Loucy (cell line): ENCODE data around the gene CD79A.
"Not testable (repeated sequence)": the region's sequence is repeated elsewhere in the genome, so short reads cannot be mapped to it uniquely, and the experiment has no call there.

Experiments
- H2AFZ ChIP-seq: fragments of 200-600 bp; sonication (generic); 2 replicates; pipeline ENCODE4 v1.6.0; 2016; ENCODE audit warnings: antibody characterized with exemption, mild to moderate bottlenecking, low read length, moderate library complexity
- H3F3A ChIP-seq: fragments of 200-600 bp; 2 replicates; pipeline ENCODE4 v1.6.0; 2016; ENCODE audit warnings: antibody characterized with exemption, low read depth, mild to moderate bottlenecking
- H3K27me3 ChIP-seq: fragments of 200-600 bp; sonication (generic); 2 replicates; pipeline ENCODE4 v1.6.1; 2014; ENCODE audit warnings: low read length, mild to moderate bottlenecking; ENCODE audit not compliant: insufficient read depth, poor library complexity, severe bottlenecking
- H3K36me3 ChIP-seq: fragments of 200-600 bp; sonication (generic); 2 replicates; pipeline ENCODE4 v1.6.1; 2016; ENCODE audit warnings: low read length; ENCODE audit not compliant: insufficient read depth
- H3K4me1 ChIP-seq: fragments of 200-600 bp; sonication (generic); 2 replicates; pipeline ENCODE4 v1.5.1; 2014; ENCODE audit warnings: low read length, mild to moderate bottlenecking; ENCODE audit not compliant: insufficient read depth, poor library complexity, severe bottlenecking
- H3K4me2 ChIP-seq: fragments of 200-600 bp; sonication (generic); 2 replicates; pipeline ENCODE4 v1.6.0; 2014; ENCODE audit warnings: antibody characterized with exemption, low read length, low read depth, mild to moderate bottlenecking; ENCODE audit not compliant: poor library complexity, severe bottlenecking
- H3K4me3 ChIP-seq: fragments of 200-600 bp; sonication (generic); 2 replicates; pipeline ENCODE4 v1.5.1; 2014; ENCODE audit warnings: low read length, mild to moderate bottlenecking, mixed read lengths; ENCODE audit not compliant: poor library complexity, severe bottlenecking
- H3K79me2 ChIP-seq: fragments of 200-600 bp; sonication (generic); 2 replicates; pipeline ENCODE4 v1.6.1; 2014; ENCODE audit warnings: low read length; ENCODE audit not compliant: insufficient read depth
- H3K9ac ChIP-seq: fragments of 200-600 bp; sonication (generic); 2 replicates; pipeline ENCODE4 v1.6.0; 2014; ENCODE audit warnings: mild to moderate bottlenecking, low read depth, low read length, moderate library complexity; ENCODE audit not compliant: poor library complexity, severe bottlenecking
- H3K9me2 ChIP-seq: fragments of 200-600 bp; sonication (generic); replicated peaks from 2 replicates; pipeline ENCODE4 v1.6.1; 2016; ENCODE audit warnings: low read depth, low read length, mixed read lengths
- H3K9me3 ChIP-seq: fragments of 200-600 bp; sonication (generic); 2 replicates; pipeline ENCODE4 v1.6.1; 2014; ENCODE audit warnings: mild to moderate bottlenecking, antibody characterized with exemption, low read length, low read depth; ENCODE audit not compliant: insufficient read depth
- H4K20me1 ChIP-seq: fragments of 200-600 bp; sonication (generic); 2 replicates; pipeline ENCODE4 v1.6.0; 2014; ENCODE audit warnings: antibody characterized with exemption, low read length, mild to moderate bottlenecking; ENCODE audit not compliant: insufficient read depth, poor library complexity, severe bottlenecking
- EZH2phosphoT487 ChIP-seq: fragments of 200-600 bp; IDR thresholded peaks from 2 replicates; pipeline ENCODE4 v1.6.1; 2018; ENCODE audit warnings: antibody characterized with exemption, mild to moderate bottlenecking, moderate library complexity, borderline replicate concordance
- TF ChIP-seq, protein P1 (sequence below): fragments of 200-600 bp; sonication (generic); conservative IDR thresholded peaks from 2 replicates; pipeline ENCODE4 v1.5.1; 2014; ENCODE audit warnings: mild to moderate bottlenecking, antibody characterized with exemption, low read length

The CD79A gene

DNA sequence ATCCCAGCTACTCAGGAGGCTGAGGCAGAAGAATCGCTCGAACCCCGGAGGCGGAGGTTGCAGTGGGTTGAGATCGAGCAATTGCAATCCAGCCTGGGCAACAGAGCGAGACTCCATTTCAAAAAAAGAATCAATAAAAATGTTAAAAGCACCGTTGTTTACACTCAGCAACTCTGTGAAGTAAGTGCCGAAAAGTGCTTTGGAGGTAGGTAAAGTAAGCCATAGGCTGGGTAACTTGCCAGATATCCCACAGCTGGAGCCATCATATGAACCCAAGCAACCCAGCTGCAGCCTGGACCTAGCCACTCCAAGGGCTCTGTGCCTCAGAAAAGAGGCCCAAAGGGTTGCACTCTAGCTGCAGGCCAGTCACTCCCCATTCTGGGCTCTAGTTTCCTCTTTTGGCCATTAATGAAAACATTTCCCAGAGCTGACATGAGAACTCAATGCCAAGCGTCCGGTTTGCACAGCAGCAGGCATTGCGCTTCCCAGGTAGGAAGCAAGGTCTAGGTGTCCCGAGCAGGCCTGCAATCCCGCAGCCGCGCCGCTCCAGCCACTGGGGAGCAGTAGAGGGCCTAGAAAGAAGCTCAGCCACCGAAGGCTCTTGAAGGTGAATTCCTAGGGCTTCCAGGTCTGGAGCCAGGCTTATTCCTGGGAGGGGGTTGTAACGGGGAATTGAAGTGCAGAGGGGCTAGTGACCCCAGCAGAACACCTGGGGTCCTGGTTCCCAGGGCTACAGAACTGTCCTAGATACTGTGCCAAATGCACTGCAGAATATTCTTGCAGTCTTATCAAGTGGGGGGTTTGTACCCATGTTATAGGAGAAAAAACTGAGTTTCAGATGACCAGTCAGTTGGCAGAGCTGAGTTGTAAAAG is 4.1 kb upstream of the CD79A start:
- no peaks in the 10 kb centered on the region for H3K27me3 ChIP-seq
- peaks cover 43% of the 10 kb centered on the region; the same call in 1 of the 2 replicates for H3K36me3 ChIP-seq
- H3K9ac ChIP-seq: no peak overlapping the region
- H3K79me2 ChIP-seq: peaks cover 21% of the 10 kb centered on the region
- H3K9me2 ChIP-seq: no peaks in the 10 kb centered on the region
- no peak overlapping the region for H3K4me2 ChIP-seq
- no peak overlapping the region for H3K4me3 ChIP-seq
- H4K20me1 ChIP-seq: peaks cover 23% of the 10 kb centered on the region
- H3F3A ChIP-seq: peaks cover 22% of the 10 kb centered on the region; the same call in 1 of the 2 replicates
- TF ChIP-seq, protein P1, sequence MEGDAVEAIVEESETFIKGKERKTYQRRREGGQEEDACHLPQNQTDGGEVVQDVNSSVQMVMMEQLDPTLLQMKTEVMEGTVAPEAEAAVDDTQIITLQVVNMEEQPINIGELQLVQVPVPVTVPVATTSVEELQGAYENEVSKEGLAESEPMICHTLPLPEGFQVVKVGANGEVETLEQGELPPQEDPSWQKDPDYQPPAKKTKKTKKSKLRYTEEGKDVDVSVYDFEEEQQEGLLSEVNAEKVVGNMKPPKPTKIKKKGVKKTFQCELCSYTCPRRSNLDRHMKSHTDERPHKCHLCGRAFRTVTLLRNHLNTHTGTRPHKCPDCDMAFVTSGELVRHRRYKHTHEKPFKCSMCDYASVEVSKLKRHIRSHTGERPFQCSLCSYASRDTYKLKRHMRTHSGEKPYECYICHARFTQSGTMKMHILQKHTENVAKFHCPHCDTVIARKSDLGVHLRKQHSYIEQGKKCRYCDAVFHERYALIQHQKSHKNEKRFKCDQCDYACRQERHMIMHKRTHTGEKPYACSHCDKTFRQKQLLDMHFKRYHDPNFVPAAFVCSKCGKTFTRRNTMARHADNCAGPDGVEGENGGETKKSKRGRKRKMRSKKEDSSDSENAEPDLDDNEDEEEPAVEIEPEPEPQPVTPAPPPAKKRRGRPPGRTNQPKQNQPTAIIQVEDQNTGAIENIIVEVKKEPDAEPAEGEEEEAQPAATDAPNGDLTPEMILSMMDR: peak; percentile 89
- TF ChIP-seq EZH2phosphoT487: no peak
- H3K9me3 ChIP-seq: no peaks in the 10 kb centered on the region
- H3K4me1 ChIP-seq: peaks cover 28% of the 10 kb centered on the region
- no peak overlapping the region for H2AFZ ChIP-seq

DNA sequence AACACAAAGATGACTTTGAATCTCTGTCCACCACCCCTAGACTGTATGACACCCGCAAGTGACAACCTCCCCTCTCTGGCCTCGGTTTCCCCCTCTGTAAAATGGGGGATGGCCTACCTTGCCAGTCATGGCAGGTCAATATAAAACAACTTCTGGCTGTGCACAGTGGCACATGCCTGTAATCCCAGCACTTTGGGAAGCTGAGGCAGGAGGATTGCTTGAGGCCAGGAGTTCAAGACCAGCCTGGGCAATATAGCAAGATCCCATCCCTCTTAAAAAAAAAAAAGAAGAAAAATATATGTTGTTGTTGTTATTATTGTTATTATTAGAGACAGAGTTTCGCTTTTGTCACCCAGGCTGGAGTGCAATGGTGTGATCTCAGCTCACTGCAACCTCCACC is 1.1 kb upstream of the CD79A start:
- Histone ChIP-seq H3K9ac (peak overlapping the region; percentile 81), H3K4me2 (peak overlapping the region; percentile 57), H3F3A (peaks cover 22% of the 10 kb centered on the region; the same call in 1 of the 2 replicates)

DNA sequence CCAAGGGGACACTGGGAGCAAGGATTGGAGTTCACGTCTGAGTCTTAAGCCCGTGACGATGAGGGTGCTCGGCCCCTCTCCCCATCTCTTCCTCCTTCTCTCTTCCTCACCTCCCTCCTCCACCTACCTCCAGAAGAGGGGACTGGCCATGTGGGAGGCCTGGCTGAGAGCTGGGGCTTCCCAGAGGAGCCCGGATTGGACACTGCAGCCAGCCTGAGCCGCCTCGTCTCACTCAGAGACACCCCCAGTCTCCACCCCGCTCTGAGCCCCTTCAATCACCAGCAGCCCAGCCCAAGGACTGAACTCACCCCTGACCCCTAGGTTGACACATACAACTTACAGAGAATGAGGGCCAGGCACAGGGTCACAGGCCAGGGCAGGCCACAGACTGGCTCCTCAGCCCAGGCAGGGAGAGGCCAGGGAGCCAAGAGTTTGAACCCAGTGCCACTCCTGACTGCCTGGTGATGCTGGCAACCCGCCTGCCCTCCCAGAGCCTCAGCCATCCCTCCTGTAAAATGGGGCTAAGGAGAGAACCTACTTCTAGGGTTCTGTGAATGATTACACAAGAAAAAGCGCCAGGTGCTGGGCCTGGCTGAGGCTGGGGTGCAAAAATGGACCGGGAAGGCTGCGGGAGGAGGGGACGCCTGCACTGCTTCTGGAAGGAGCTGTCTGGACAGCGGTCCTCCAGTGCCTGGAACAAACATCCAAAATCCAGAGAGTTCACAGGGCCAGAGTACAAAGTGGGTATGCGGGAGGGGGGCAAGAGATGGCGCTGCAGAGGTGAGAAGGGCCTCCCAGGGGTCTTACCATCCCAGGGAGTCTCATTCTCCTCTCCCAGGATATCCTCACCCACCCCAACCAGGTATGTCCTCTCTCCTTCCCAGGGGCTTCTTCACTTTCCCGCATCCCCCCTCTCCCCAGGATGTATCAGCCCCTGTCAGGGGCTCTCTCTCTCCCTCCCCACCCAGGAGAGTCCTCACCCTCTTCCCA is 1.1 kb downstream of the CD79A start:
- Histone ChIP-seq H3K4me1 (peaks cover 33% of the 10 kb centered on the region), H3K36me3 (no peaks in the 10 kb centered on the region), H4K20me1 (no peaks in the 10 kb centered on the region), H3K9me2 (no peaks in the 10 kb centered on the region), H3K9me3 (no peaks in the 10 kb centered on the region), H3K9ac (peak overlapping the region; percentile 81), H2AFZ (peak overlapping the region; percentile 23; the same call in 1 of the 2 replicates), H3K79me2 (peaks cover 28% of the 10 kb centered on the region), H3F3A (peaks cover 16% of the 10 kb centered on the region), H3K4me3 (peak overlapping the region; percentile 77), H3K4me2 (peak overlapping the region; percentile 89), H3K27me3 (no peaks in the 10 kb centered on the region)
- TF ChIP-seq, protein P1: no peak
- no peak for TF ChIP-seq EZH2phosphoT487

More for the DNA sequence above, 1.1 kb upstream of the CD79A start:
- Histone ChIP-seq H3K4me3 (peak overlapping the region; percentile 34), H3K4me1 (peaks cover 33% of the 10 kb centered on the region), H3K36me3 (peaks cover 17% of the 10 kb centered on the region; the same call in 1 of the 2 replicates), H3K79me2 (peaks cover 27% of the 10 kb centered on the region)
- not testable (repeated sequence) for H4K20me1 ChIP-seq, H2AFZ ChIP-seq, H3K9me3 ChIP-seq, H3K27me3 ChIP-seq, H3K9me2 ChIP-seq
